ENCODE data around the gene SEMA7A. TPM values are rescaled to one million over a fixed set of nuclear protein-coding genes. Genes with fewer than 3 reads are reported as not detected.
A peak's percentile ranks its signal among the peaks of the same experiment; 100 is the strongest.

SEMA7A gene
- total and polyA plus RNA-seq, 4 donors: 0.54 to 4.1 (median 2.0) TPM

DNA sequence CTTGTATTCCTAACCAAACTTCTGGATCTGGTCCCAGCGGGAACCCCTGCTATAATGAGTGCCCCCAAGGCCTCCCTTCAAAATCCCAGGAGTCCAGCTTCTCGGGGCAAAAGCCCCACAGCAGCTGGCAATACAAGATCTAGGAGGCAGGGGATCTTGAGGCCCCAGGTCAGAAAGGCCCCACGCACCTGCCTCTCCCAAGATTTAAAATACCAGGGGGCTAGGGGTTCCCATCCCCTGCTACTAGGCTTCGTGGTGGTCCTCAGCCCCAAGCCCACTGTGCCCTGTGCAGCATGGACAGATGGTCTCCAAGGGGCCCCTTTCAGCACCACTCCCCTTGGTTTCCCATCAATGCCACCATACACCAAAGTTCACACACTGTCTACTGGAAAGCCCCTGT, 50.5 kb downstream of the SEMA7A start:
- H3K4me3 ChIP-seq (ENCODE audit: low read length in 2 of 2): no peak overlapping the region
- ATAC-seq (ENCODE audit: low FRiP score) (no peak), DNase-seq (no peak)
- no peaks in the 10 kb centered on the region for H3K9me3 ChIP-seq (ENCODE audit: control insufficient read depth, low read length)
- 91 to 98% methylated on average over 4 of the region's 4 CpGs for WGBS, 2 donors
- no peak overlapping the region for H3K27ac ChIP-seq (ENCODE audit: low read depth in 1 of 2, low read length in 2 of 2)
- no peaks in the 10 kb centered on the region for H3K27me3 ChIP-seq (ENCODE audit: control insufficient read depth in 1 of 2, insufficient read depth in 2 of 2, low read length in 1 of 2)
- no peaks in the 10 kb centered on the region for H3K4me1 ChIP-seq (ENCODE audit: control insufficient read depth in 1 of 2, insufficient read depth in 2 of 2, low read length in 2 of 2)
- intact Hi-C loops (cut with DNase I): loop anchor here in 1 of 2 donors (2.0 kb wide), 1 partner anchor 54 kb away; no protein-coding TSS in a partner anchor
- H3K36me3 ChIP-seq (ENCODE audit: control insufficient read depth in 1 of 2, insufficient read depth in 2 of 2, low read length in 1 of 2): no peaks in the 10 kb centered on the region

DNA sequence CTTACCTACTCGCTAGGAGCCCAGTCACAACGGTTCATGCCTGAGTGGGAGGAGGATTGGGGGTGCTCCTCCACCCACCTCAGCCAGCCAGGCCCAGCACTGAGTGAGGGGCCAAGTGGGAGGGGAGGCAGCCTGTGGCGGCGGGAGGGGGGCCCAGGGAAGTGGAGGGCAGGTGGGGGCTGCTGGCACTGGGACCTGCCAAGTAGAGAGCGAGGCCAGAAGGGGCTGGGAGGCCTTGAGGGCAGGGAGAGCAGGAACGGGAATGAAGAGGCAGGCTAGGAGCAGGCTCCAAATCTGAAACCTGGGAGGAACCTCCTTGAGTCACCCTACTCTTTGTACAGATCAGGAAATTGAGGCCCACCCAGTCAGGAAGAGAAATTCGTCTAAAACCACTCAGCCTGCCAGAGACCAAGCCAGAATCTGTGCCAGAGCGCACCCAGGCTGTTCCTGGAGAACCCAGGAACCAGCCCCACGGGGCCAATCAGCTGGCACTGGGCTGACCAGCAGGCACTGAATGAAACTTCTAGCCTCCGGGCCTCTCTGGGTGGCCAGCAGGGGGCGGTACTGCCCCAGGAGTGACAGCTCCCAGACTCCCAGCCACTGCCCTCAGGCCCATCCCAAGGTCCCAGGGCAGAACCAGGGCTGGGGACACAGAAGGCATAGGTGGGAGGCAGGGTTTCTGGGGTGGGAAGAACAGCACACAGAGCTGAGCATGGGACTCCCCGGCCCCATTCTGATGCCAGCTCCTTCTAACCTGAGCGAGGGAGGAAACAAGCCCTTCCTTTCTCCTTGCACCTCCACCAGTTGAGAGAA, 51.5 kb downstream of the SEMA7A start:
- Histone ChIP-seq H3K9me3 (ENCODE audit: control insufficient read depth, low read length) (no peaks in the 10 kb centered on the region), H3K36me3 (ENCODE audit: control insufficient read depth in 1 of 2, insufficient read depth in 2 of 2, low read length in 1 of 2) (no peaks in the 10 kb centered on the region), H3K4me1 (ENCODE audit: control insufficient read depth in 1 of 2, insufficient read depth in 2 of 2, low read length in 2 of 2) (no peaks in the 10 kb centered on the region), H3K4me3 (ENCODE audit: low read length in 2 of 2) (no peak overlapping the region), H3K27ac (ENCODE audit: low read depth in 1 of 2, low read length in 2 of 2) (no peak overlapping the region), H3K27me3 (ENCODE audit: control insufficient read depth in 1 of 2, insufficient read depth in 2 of 2, low read length in 1 of 2) (no peaks in the 10 kb centered on the region)
- WGBS, 2 donors: 38 to 41% methylated on average over 13 of the region's 13 CpGs
- intact Hi-C loops (cut with DNase I): loop anchor here (1.0 to 2.0 kb wide), 2 partner anchors 55 to 56 kb away; no protein-coding TSS in a partner anchor
- peak; percentile 82 for ATAC-seq (ENCODE audit: low FRiP score)
- peak; percentile 91 to 94 for DNase-seq

DNA sequence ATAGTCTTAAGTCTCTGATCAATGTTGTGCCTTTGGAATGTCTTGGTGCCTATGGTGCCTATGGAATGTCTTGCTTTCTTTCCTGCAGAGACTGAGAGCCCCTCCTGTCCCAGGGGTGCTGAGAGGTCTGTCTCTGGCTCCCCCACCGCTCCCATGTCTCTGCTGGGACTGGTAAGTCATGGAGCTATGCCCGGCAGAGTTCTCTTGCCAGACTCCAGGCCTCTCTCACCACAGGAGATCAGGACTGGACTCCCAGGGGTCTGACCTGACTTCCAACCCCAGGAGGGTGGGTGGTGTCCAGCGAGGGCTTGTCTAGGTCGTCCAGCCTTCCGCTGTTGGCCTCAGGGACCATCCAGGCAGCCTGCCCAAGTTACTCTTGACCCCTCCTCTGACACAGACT, 52.3 kb downstream of the SEMA7A start:
- ATAC-seq (ENCODE audit: low FRiP score): no peak
- intact Hi-C loops (cut with DNase I): no loop called here

DNA sequence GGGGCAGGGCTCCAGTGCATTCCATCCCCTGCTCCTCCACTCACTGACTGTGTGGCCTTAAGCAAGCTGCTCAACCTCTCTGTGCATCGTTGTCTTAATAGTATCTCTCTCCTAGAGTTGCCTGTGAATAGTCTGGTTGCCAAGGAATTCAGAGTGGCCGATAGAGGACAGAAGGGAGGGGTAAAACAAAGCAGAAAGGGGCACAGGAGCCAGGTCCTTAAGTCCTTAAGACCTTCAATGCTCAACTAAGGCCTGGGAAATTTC, 52.6 kb downstream of the SEMA7A start:
- Histone ChIP-seq H3K27ac (ENCODE audit: low read depth in 1 of 2, low read length in 2 of 2) (no peak overlapping the region), H3K27me3 (ENCODE audit: control insufficient read depth in 1 of 2, insufficient read depth in 2 of 2, low read length in 1 of 2) (no peaks in the 10 kb centered on the region), H3K36me3 (ENCODE audit: control insufficient read depth in 1 of 2, insufficient read depth in 2 of 2, low read length in 1 of 2) (no peaks in the 10 kb centered on the region), H3K4me3 (ENCODE audit: low read length in 2 of 2) (no peak overlapping the region), H3K9me3 (ENCODE audit: control insufficient read depth, low read length) (no peaks in the 10 kb centered on the region), H3K4me1 (ENCODE audit: control insufficient read depth in 1 of 2, insufficient read depth in 2 of 2, low read length in 2 of 2) (no peaks in the 10 kb centered on the region)
- WGBS, 2 donors: 60 to 75% methylated on average over 2 of the region's 2 CpGs
- intact Hi-C loops (cut with DNase I): no loop called here
- ATAC-seq (ENCODE audit: low FRiP score) (no peak), DNase-seq (no peak)

More for the DNA sequence above, 52.3 kb downstream of the SEMA7A start:
- Histone ChIP-seq H3K36me3 (ENCODE audit: control insufficient read depth in 1 of 2, insufficient read depth in 2 of 2, low read length in 1 of 2) (no peaks in the 10 kb centered on the region), H3K9me3 (ENCODE audit: control insufficient read depth, low read length) (no peaks in the 10 kb centered on the region), H3K27me3 (ENCODE audit: control insufficient read depth in 1 of 2, insufficient read depth in 2 of 2, low read length in 1 of 2) (no peaks in the 10 kb centered on the region), H3K4me1 (ENCODE audit: control insufficient read depth in 1 of 2, insufficient read depth in 2 of 2, low read length in 2 of 2) (no peaks in the 10 kb centered on the region), H3K27ac (ENCODE audit: low read depth in 1 of 2, low read length in 2 of 2) (no peak overlapping the region), H3K4me3 (ENCODE audit: low read length in 2 of 2) (no peak overlapping the region)
- peak in 1 of 2 donors; percentile 43 for DNase-seq
- WGBS, 2 donors: 60 to 82% methylated on average over 5 of the region's 5 CpGs

DNA sequence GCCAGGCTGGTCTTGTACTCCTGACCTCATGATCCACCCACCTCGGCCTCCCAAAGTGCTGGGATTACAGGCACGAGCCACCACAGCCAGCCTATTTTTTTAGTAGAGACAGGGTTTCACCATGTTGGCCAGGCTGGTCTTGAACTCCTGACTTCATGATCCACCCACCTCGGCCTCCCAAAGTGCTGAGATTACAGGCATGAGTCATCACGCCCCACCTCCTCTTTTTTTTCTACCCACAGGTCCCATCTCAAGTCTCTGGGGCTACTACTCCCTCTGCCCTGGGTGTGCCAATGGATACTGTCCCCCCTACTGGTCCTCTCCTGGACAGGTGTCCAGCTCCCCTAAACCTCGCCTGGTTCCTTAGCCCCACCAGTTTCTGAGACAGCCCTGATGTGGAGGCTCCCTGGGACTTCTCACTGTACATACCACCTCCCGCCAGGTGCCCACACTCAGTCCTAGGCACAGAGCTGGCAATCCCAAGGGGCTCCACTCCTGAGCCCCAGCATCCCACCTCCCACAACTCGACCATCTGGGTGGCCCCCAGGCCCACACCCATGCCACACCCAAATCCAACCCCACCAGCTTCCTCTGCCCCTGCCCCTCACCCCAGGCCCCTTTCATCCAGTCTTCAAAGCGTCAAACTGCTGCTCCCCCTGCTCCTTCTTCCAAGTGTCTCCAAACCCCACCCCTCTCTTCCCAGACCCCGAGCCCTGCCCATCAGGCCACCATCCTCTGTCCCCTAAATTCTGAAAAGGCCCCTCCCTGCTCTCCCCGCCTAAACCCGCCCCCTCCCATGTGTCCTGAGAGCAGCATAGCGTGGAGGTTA, 53.2 kb downstream of the SEMA7A start:
- Histone ChIP-seq H3K4me1 (ENCODE audit: control insufficient read depth in 1 of 2, insufficient read depth in 2 of 2, low read length in 2 of 2) (no peaks in the 10 kb centered on the region), H3K4me3 (ENCODE audit: low read length in 2 of 2) (no peak overlapping the region), H3K9me3 (ENCODE audit: control insufficient read depth, low read length) (no peaks in the 10 kb centered on the region), H3K27me3 (ENCODE audit: control insufficient read depth in 1 of 2, insufficient read depth in 2 of 2, low read length in 1 of 2) (no peaks in the 10 kb centered on the region), H3K36me3 (ENCODE audit: control insufficient read depth in 1 of 2, insufficient read depth in 2 of 2, low read length in 1 of 2) (no peaks in the 10 kb centered on the region), H3K27ac (ENCODE audit: low read depth in 1 of 2, low read length in 2 of 2) (no peak overlapping the region)
- DNase-seq: peak in 1 of 2 donors; percentile 44
- intact Hi-C loops (cut with DNase I): no loop called here
- WGBS, 2 donors: 68 to 76% methylated on average over 12 of the region's 12 CpGs
- no peak for ATAC-seq (ENCODE audit: low FRiP score)

- ATAC-seq (ENCODE audit: low FRiP score) (no peak), DNase-seq (peak in 1 of 2 donors; percentile 59)
- no peaks in the 10 kb centered on the region for H3K4me1 ChIP-seq (ENCODE audit: control insufficient read depth in 1 of 2, insufficient read depth in 2 of 2, low read length in 2 of 2)
- no peaks in the 10 kb centered on the region for H3K36me3 ChIP-seq (ENCODE audit: control insufficient read depth in 1 of 2, insufficient read depth in 2 of 2, low read length in 1 of 2)
- no peak overlapping the region for H3K27ac ChIP-seq (ENCODE audit: low read depth in 1 of 2, low read length in 2 of 2)
- no peak overlapping the region for H3K4me3 ChIP-seq (ENCODE audit: low read length in 2 of 2)
- H3K9me3 ChIP-seq (ENCODE audit: control insufficient read depth, low read length): no peaks in the 10 kb centered on the region
- intact Hi-C loops (cut with DNase I): loop anchor here in 1 of 2 donors (10.0 kb wide), 1 partner anchor 386 kb away; no protein-coding TSS in a partner anchor
- no peaks in the 10 kb centered on the region for H3K27me3 ChIP-seq (ENCODE audit: control insufficient read depth in 1 of 2, insufficient read depth in 2 of 2, low read length in 1 of 2)
- WGBS, 2 donors: 61 to 68% methylated on average over 9 of the region's 9 CpGs
Observed at GRCh38 chr15:74378848-74379247, 54.9 kb downstream of the SEMA7A start.

GRCh38 chr15:74377831-74378766, 55.7 kb downstream of the SEMA7A start:
- intact Hi-C loops (cut with DNase I): loop anchor here in 1 of 2 donors (10.0 kb wide), 1 partner anchor 387 kb away; no protein-coding TSS in a partner anchor
- H3K36me3 ChIP-seq (ENCODE audit: control insufficient read depth in 1 of 2, insufficient read depth in 2 of 2, low read length in 1 of 2): no peaks in the 10 kb centered on the region
- H3K4me1 ChIP-seq (ENCODE audit: control insufficient read depth in 1 of 2, insufficient read depth in 2 of 2, low read length in 2 of 2): no peaks in the 10 kb centered on the region
- no peaks in the 10 kb centered on the region for H3K9me3 ChIP-seq (ENCODE audit: control insufficient read depth, low read length)
- 84 to 88% methylated on average over 15 of the region's 15 CpGs for WGBS, 2 donors
- H3K27ac ChIP-seq (ENCODE audit: low read depth in 1 of 2, low read length in 2 of 2): no peak overlapping the region
- ATAC-seq (ENCODE audit: low FRiP score) (no peak), DNase-seq (peak in 1 of 2 donors; percentile 50)
- H3K27me3 ChIP-seq (ENCODE audit: control insufficient read depth in 1 of 2, insufficient read depth in 2 of 2, low read length in 1 of 2): no peaks in the 10 kb centered on the region
- no peak overlapping the region for H3K4me3 ChIP-seq (ENCODE audit: low read length in 2 of 2)
